Cerebellar cortex (tissue), 1 donor: Measurements from ENCODE around the gene FDXR.

ENCODE experiments used
- DNase-seq: peaks from one replicate; pipeline ENCODE4 v3.0.0-alpha.2; 2015; ENCODE audit warnings: low spot score

FDXR gene

GRCh38 chr17:74857191-74857590 lies 15.6 kb downstream of the FDXR start:
- peak; percentile 49 for DNase-seq

GRCh38 chr17:74856112-74856511 lies 16.7 kb downstream of the FDXR start:
- DNase-seq, result peak; percentile 88

DNA sequence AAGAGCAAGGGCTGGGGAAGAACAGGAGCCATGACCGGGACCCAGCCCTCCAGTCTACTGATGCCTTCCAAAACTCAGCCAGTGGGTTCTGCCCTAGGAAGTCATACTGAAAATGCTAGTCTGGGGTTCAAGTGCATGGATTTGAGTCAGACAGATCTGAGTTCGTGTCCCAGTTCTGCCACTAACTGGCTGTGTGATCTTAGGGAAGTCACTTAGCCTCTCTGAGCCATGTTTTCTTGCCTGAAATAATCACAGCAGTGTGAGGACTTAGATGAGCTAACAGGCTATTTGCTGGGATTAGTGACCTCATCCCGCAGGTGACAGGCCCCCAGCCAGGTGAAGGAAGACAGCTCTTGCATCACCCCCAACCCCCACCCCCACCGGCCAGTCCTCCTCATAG lies 17.5 kb downstream of the FDXR start:
- no peak for DNase-seq

GRCh38 chr17:74854792-74855191 lies 18.0 kb downstream of the FDXR start:
- no peak for DNase-seq

DNA sequence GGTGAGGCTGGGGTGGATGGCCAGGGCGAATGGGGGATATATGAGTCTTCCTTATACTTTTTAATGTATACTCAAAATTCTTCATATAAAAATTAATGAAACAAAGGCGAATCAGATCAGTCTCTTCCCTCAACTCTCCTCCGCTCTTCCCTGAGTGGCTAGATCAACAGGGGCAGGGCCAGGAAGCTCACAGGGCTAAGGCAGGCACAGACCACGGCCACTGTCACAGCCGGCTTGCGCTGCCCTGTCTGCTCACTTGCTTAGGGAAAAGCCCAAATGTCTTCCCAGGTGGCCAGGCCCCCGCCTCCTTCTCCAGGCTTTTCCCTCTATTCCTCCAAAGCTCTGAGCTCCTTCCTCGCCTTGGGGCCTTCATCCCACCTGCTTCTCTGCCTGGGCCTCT lies 19.1 kb downstream of the FDXR start:
- DNase-seq, result peak; percentile 73

DNA sequence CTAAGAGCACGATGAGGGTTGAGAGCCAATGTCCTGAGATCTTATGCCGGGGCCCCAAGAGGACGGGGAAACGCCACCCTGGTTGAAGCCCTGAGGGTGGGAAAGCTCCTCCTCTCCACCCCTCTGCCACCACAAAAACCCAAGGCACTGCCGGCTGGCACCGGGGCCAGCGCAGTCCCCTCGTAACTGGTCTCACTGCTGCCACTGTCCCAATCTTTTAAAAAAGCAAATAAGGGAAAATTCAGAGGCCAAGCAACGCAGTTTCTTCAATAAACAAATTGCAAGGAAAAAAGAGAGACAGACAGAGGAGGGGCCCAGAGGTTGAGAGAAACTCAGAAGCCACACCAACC lies 19.8 kb downstream of the FDXR start:
- no peak for DNase-seq

- DNase-seq, result no peak
Observed at GRCh38 chr17:74852237-74853047, 20.4 kb downstream of the FDXR start.

GRCh38 chr17:74851612-74852236 lies 21.1 kb downstream of the FDXR start:
- DNase-seq, result no peak

DNA sequence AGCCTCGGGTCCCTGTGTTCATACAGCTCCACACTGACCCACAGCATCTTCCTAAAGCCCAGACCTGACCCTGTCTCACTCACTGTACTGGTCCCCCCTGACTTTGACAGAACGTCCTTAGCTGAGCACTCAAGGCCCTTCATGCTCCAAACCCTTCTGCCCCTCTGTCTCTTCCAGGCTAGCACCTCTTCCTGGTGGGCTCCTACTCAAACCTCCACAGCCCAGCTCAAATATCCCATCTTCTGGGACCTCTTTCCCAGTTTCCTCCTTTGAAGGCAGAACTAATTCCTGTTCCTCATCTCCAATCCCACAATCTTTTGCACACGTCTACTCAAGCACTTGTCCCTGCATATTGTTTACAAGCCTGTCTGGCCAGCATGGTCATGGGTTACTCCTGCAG lies 21.9 kb downstream of the FDXR start:
- no peak for DNase-seq

DNA sequence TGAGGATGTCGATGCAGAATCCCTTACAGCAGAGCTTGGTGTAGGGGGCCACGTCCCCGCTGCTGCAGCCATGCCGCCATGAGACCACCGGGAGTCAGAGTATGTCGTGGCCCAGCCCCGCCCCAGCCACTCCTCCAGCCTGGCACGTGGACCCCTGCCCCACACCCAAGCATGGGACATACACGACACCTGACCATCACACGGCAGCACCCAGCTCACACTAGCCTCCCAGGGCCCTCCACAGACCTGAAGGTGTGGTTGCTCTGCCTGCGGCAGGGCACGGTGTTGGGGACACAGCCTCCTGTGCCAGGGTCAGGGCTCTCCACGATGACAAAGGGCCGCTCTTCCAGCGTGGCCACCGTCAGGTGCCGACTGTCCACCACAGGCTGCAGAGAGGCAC lies 22.5 kb downstream of the FDXR start:
- DNase-seq, result no peak

GRCh38 chr17:74848656-74849399 lies 24.0 kb downstream of the FDXR start:
- DNase-seq, result no peak

DNA sequence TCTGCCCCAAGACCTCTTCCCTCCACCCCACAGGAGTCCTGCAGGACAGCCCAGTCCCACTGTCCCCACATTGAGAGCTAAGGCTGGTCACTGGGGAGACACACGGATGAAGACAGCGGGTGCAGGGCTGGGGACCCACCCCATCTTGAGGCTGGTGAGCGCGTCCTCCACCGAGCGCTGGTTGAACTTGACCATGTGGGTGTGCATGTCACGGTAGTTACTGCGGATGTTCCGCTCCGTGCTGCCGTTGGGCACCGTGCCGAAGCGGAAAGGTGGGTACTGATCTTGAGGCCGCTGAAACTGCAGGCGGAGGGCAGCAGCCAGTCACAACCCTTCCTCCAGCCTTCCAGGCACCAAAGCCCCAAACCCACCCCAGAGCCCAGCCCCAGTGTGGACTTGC lies 26.2 kb downstream of the FDXR start:
- DNase-seq, result no peak

GRCh38 chr17:74843352-74843627 lies 29.5 kb downstream of the FDXR start:
- DNase-seq, result no peak

- no peak for DNase-seq
Observed at GRCh38 chr17:74842599-74843351, 30.0 kb downstream of the FDXR start.

- DNase-seq, result no peak
Observed at GRCh38 chr17:74842146-74842598, 30.6 kb downstream of the FDXR start.

GRCh38 chr17:74840989-74841666 lies 31.7 kb downstream of the FDXR start:
- DNase-seq, result peak; percentile 85

DNA sequence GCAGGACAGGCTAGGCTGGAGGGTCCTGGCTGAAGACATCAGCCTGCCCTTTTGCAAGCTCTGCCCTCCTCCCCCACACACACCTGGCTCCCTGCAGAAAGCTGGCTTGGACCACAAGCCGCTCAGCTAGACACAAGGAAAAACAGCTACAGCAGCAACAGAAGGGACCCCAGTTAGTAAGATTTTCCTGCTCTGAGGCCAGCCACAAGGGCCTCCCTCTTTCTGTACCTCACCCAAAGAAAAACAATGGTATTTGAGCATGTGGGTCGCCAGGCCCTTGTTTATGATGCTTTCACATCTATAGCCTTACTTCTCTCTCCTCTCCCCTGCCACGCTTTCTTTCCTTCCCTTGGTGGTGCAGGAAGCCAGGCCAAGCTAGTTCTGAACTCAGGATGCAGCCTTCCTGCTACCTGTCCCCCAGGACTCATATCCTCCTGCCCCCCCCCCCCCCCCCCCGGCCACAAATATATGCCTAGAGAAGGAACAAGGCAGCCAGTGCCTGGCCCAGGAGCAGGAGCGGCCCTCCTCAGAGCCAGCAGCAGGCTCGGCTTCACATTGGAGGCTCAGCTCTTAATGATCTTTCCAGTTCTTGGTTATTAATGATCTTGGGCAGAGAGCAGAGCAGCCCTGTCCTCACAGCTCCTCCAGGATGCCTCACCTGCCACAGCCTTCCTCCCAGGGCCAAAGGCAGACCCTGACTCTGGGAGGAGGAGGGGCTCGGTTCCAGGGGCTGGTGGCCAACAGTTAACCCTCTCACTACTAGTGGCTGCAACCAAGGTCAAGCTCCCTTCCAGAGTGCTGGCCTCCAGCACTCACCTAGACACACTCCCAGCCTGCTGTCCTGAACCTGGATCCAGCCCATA lies 32.6 kb downstream of the FDXR start:
- DNase-seq, result no peak

- no peak for DNase-seq
Observed at GRCh38 chr17:74838274-74838673, 34.5 kb downstream of the FDXR start.

GRCh38 chr17:74836691-74837467 lies 35.9 kb downstream of the FDXR start:
- DNase-seq, result no peak

DNA sequence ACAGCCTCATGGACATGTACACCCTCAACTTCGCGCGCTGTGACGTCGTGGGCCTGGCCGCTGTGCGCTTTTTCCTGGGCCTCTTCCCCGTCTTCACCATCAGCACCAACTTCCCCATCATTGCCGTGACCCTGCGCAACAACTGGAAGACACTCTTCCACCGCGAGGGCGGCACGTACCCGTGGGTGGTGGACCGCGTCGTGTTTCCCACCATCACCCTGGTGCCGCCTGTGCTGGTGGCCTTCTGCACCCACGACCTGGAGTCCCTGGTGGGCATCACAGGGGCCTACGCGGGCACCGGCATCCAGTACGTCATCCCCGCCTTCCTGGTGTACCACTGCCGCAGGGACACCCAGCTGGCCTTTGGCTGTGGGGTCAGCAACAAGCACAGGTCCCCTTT lies 36.6 kb downstream of the FDXR start:
- DNase-seq, result no peak
